Left ventricle myocardium inferior (tissue), 1 donor: ENCODE measurements around the gene RBMS3. TPM values are rescaled to one million over a fixed set of nuclear protein-coding genes. Genes with fewer than 3 reads are reported as not detected.
A peak's percentile ranks its signal among the peaks of the same experiment; 100 is the strongest.

ENCODE experiments used
- DNase-seq: peaks from one replicate; pipeline ENCODE4 v3.0.0-alpha.2; 2020
- H3K27ac ChIP-seq: fragments of 200-600 bp; replicated peaks from 2 replicates; pipeline ENCODE4 v1.8.0; 2021
- H3K27me3 ChIP-seq: fragments of 200-600 bp; 2 replicates; pipeline ENCODE4 v1.8.0; 2021; ENCODE audit warnings: low read depth
- H3K36me3 ChIP-seq: fragments of 200-600 bp; 2 replicates; pipeline ENCODE4 v1.8.0; 2021
- H3K4me1 ChIP-seq: fragments of 200-600 bp; 2 replicates; pipeline ENCODE4 v1.8.0; 2021
- H3K4me3 ChIP-seq: fragments of 200-600 bp; 2 replicates; pipeline ENCODE4 v1.8.0; 2021; ENCODE audit warnings: mild to moderate bottlenecking, moderate library complexity
- H3K9me3 ChIP-seq: fragments of 200-600 bp; replicated peaks from 2 replicates; pipeline ENCODE4 v1.8.0; 2021
- intact Hi-C: fragments of 100-400 bp; cut with micrococcal nuclease; formaldehyde crosslinking; loops from one replicate; pipeline ENCODE4 v1.11.0; 2022
- total RNA-seq: library from RNA; stranded (reverse); fragmentation: NEBNext Ultra II Directional; extraction: Animal tissue kit (Norgen Biotek cat#: 25700); gene quantifications from one replicate; pipeline ENCODE4 v1.2.1, GENCODE V29; 2021
- TF ChIP-seq, protein P1 (sequence below): fragments of 200-600 bp; IDR thresholded peaks from 2 replicates; pipeline ENCODE4 v1.8.0; 2021; ENCODE audit warnings: antibody characterized with exemption, mild to moderate bottlenecking, borderline replicate concordance
- donor health status: DM: no; HTN: yes; CAD: no; lungs with severe emphysema.

The RBMS3 gene
- total RNA-seq, 1 donor from 2014 or later = 25.3 TPM

DNA sequence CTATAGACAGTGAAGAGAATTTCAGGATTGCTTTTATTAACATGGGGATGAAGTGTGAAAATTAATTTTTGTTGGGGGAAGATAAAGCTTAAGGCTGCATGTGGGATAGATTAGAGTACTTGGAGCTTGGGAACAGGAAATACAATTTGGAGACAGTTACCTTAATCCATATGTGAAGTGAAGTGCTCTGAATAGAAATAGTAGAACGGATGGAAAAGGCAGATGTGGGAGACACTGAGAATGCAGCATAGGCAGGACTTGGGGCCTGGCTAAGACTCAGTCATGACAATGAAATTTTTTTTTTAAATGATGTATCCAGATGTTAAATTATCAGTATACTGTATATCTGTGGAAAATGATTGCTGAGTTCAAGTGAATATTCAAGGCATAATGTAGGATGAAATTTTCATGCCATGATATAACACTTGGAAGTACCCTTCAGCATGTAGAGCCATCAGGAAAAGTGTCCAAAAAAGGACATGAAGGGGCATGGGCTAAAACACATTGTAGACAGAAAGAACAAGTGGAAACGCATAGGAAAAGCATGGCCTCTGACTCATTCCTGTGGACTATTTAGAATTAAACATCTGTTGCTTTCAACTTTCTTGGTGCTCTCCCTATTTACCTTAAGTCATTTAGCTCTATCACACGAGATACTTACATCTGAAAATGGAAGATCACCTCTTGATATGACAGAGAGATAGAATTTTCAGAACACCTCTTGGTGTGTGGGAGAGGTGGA lies 134.8 kb downstream of the RBMS3 start:
- no peaks in the 10 kb centered on the region for H3K36me3 ChIP-seq
- no peaks in the 10 kb centered on the region for H3K9me3 ChIP-seq
- H3K27ac ChIP-seq = no peak overlapping the region
- DNase-seq = no peak
- TF ChIP-seq, protein P1, sequence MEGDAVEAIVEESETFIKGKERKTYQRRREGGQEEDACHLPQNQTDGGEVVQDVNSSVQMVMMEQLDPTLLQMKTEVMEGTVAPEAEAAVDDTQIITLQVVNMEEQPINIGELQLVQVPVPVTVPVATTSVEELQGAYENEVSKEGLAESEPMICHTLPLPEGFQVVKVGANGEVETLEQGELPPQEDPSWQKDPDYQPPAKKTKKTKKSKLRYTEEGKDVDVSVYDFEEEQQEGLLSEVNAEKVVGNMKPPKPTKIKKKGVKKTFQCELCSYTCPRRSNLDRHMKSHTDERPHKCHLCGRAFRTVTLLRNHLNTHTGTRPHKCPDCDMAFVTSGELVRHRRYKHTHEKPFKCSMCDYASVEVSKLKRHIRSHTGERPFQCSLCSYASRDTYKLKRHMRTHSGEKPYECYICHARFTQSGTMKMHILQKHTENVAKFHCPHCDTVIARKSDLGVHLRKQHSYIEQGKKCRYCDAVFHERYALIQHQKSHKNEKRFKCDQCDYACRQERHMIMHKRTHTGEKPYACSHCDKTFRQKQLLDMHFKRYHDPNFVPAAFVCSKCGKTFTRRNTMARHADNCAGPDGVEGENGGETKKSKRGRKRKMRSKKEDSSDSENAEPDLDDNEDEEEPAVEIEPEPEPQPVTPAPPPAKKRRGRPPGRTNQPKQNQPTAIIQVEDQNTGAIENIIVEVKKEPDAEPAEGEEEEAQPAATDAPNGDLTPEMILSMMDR = no peak
- no peak overlapping the region for H3K4me3 ChIP-seq
- H3K27me3 ChIP-seq = no peaks in the 10 kb centered on the region
- intact Hi-C loops = no loop called here
- peaks cover 51% of the 10 kb centered on the region for H3K4me1 ChIP-seq

DNA sequence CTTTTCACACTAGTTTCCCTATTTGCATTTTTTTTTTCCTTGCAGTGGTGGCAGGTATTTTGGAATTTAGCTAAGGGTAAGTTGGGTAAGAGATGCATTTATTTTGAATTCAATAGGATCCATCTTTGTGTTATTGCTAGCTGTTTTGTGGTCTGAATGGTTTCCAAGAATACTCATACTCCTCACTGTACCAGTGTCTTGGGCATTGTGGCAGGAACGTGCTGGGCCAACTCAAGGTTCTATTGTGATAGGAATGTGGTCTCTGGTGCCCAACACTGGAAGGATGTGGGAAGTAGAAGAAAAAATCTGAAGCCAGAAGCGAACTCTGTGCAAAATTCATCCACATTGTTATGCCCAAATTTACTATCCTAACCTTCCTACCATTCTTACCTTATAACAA lies 135.6 kb downstream of the RBMS3 start:
- peaks cover 45% of the 10 kb centered on the region for H3K4me1 ChIP-seq
- H3K36me3 ChIP-seq = no peaks in the 10 kb centered on the region
- intact Hi-C loops = no loop called here
- H3K27me3 ChIP-seq = no peaks in the 10 kb centered on the region
- H3K4me3 ChIP-seq = no peak overlapping the region
- DNase-seq = no peak
- TF ChIP-seq, protein P1 = no peak
- H3K27ac ChIP-seq = no peak overlapping the region
- no peaks in the 10 kb centered on the region for H3K9me3 ChIP-seq

DNA sequence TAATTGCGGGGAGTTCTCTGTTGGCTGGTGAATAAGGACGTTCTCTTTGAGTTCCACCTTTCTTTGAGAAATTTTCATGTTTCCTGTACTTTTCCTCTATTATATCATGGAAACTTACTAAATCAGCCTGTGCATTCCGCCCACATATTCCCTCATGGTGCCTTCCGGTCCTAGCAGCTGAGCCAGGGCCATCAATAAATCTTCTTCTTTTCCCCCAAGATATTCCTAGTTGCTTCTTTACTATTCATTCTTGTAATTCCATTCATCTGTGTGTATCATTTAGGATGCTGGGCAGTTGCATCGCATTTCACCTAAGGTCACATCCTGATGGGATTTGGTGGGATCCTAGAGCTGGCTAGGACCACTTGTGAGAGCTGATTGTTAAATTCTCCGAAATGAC lies 139.2 kb downstream of the RBMS3 start:
- Histone ChIP-seq H3K27me3 (no peaks in the 10 kb centered on the region), H3K4me3 (no peak overlapping the region), H3K4me1 (peaks cover 14% of the 10 kb centered on the region), H3K9me3 (no peaks in the 10 kb centered on the region), H3K27ac (no peak overlapping the region), H3K36me3 (no peaks in the 10 kb centered on the region)
- intact Hi-C loops = no loop called here
- TF ChIP-seq, protein P1 = no peak
- DNase-seq = no peak

DNA sequence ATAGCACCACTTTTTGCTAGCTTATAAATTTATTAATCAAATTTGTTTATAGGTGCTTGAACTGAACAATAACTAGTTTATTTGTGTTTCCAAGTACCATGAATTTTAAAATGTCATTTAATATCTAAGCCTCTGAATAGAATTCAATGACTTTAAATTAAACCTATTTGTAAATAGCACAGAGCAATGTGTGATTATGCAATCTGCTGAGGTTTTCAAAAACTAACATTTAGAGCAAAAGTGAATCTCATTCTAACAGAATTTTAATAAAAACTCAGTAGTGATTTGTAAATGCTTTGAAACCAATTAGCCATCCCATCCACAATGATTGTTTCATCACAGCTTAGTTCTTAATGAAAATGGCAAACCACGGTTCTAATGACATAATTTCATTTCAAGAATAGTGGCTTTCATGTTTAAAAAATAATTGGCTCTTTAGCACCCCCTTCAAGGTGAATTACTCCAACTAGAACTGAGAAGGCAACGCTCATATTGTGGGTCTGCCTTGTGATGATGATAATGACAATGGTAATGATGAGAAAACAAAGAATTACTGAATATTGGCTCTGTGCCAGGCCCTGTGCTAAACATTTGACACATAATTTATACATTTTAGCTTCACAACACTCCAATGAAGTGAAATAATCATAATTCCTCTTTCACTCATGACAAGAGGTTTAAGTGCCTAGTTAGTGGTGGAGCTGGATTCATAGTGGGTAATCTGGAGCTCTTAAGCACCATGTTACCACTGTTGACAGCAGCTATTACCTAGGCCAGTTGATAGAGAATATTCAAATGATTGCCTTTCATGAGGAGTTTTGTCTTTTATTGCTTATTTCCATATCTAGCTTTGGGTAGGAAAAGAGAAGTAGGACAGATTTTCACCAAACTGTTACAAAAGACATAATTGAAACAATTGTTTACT lies 145.7 kb downstream of the RBMS3 start:
- intact Hi-C loops = no loop called here
- peak overlapping the region; percentile 20 for H3K4me3 ChIP-seq
- H3K36me3 ChIP-seq = no peaks in the 10 kb centered on the region
- no peaks in the 10 kb centered on the region for H3K9me3 ChIP-seq
- H3K27ac ChIP-seq = peak overlapping the region; percentile 56
- peaks cover 57% of the 10 kb centered on the region for H3K4me1 ChIP-seq
- TF ChIP-seq, protein P1 = no peak
- H3K27me3 ChIP-seq = no peaks in the 10 kb centered on the region
- DNase-seq = no peak

DNA sequence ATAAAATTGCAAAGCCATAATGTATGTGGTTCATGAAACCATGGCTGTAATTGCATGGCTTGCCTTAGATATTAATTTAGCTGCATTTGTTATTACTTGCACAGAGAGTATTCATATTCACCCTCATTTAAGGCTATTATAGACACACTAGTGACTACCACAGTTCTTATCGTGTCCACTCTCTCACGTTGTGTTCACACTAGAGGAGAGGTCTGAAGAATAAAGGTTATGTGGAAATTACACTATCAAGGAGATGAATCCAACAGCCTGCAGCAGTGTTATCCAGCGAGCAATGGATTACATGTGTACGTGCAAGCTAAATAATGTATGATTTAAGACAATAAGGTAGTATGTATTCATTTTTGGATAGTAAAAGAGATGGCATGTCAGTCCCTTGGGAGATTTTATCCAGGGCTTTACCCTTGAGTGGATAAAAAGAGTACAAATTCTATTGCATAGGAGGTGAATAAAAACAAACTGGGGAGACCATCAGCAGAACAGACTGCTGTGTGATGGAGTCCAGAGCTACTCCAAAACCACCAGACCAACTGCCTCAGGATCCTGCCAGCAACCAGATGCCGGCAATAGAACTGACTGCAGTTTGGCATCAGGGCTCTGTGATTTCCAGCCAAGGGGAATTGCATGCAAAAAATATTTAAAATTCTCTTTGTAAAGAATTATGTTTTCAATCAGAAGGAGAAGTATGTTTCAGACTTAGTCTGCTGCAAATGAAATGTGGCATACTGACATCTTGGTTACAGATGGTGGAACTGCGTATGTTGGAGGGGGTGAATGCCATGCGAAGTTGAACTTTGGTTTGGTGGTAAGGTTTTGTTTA lies 146.6 kb downstream of the RBMS3 start:
- intact Hi-C loops = no loop called here
- Histone ChIP-seq H3K36me3 (no peaks in the 10 kb centered on the region), H3K9me3 (no peaks in the 10 kb centered on the region), H3K27ac (peak overlapping the region; percentile 56), H3K27me3 (no peaks in the 10 kb centered on the region), H3K4me1 (peaks cover 64% of the 10 kb centered on the region), H3K4me3 (peak overlapping the region; percentile 20)
- TF ChIP-seq, protein P1 = no peak
- no peak for DNase-seq
